ENCODE measurements around the gene TAF8. TPM values are rescaled to one million over a fixed set of nuclear protein-coding genes. Genes with fewer than 3 reads are reported as not detected.

TAF8 gene
- total RNA-seq, 1 experiment from 2014 or later: 34.0 TPM

DNA sequence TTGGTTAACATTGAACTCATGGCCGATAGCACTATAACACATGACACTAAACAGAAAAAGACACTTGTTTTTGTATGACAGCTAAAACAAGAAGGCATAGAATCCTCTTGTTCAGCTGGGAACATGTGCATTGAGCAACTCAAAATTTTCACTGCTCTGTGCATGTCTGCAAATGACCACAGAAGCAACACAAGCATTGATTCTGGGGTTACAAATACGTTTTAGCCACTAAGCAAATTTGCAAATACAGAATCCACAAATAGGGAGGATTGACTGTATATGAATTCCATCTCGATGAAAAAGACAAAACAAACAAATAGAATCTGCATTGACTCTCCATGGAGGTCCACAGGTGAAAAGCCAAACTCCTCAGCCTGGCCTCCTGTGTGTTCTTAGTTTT lies 60.4 kb downstream of the TAF8 start:
- BruUV-seq (replicated peaks): no TSS peak
- Mint-ChIP-seq H3K4me3 (ENCODE audit: low read depth, unreplicated experiment) (no peak overlapping the region), H3K4me1 (ENCODE audit: low read depth, unreplicated experiment) (peaks cover 32% of the 10 kb centered on the region), H3K36me3 (ENCODE audit: insufficient read depth, unreplicated experiment) (peaks cover 78% of the 10 kb centered on the region), H3K9me3 (ENCODE audit: low read depth, unreplicated experiment) (no peaks in the 10 kb centered on the region), H3K27me3 (ENCODE audit: unreplicated experiment) (no peaks in the 10 kb centered on the region), H3K27ac (ENCODE audit: unreplicated experiment) (no peak overlapping the region)
- intact Hi-C loops (cut with micrococcal nuclease; ENCODE audit: unreplicated experiment): no loop called here
- TF ChIP-seq, protein P1, sequence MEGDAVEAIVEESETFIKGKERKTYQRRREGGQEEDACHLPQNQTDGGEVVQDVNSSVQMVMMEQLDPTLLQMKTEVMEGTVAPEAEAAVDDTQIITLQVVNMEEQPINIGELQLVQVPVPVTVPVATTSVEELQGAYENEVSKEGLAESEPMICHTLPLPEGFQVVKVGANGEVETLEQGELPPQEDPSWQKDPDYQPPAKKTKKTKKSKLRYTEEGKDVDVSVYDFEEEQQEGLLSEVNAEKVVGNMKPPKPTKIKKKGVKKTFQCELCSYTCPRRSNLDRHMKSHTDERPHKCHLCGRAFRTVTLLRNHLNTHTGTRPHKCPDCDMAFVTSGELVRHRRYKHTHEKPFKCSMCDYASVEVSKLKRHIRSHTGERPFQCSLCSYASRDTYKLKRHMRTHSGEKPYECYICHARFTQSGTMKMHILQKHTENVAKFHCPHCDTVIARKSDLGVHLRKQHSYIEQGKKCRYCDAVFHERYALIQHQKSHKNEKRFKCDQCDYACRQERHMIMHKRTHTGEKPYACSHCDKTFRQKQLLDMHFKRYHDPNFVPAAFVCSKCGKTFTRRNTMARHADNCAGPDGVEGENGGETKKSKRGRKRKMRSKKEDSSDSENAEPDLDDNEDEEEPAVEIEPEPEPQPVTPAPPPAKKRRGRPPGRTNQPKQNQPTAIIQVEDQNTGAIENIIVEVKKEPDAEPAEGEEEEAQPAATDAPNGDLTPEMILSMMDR (IDR thresholded peaks at IDR 0.05; ENCODE audit: unreplicated experiment): no peak
- no peak for DNase-seq
- CTCF ChIA-PET: no interaction called here

DNA sequence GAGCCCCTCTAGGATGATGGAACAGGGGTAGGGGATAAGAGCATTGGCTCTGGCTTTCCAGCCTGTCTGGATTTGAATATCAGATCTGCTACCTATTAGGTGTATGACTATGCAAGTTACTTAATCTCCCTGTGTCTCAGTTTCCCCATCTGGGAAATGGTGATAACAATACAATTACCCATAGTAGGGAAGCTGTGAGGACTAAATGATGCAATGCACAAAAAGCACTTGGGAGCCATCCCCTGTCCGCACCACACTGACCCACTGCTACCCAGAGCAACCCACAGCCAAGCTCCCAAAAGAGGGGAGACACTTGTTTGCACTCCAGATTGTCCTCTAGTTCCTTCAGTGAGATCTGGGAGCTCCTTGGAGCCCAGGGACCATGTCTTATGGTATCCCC lies 62.0 kb downstream of the TAF8 start:
- Mint-ChIP-seq H3K9me3 (ENCODE audit: low read depth, unreplicated experiment) (no peaks in the 10 kb centered on the region), H3K36me3 (ENCODE audit: insufficient read depth, unreplicated experiment) (peaks cover 77% of the 10 kb centered on the region), H3K27me3 (ENCODE audit: unreplicated experiment) (no peaks in the 10 kb centered on the region), H3K4me1 (ENCODE audit: low read depth, unreplicated experiment) (peaks cover 46% of the 10 kb centered on the region), H3K27ac (ENCODE audit: unreplicated experiment) (peak overlapping the region; percentile 72), H3K4me3 (ENCODE audit: low read depth, unreplicated experiment) (no peak overlapping the region)
- CTCF ChIA-PET: interaction anchor here (0.9 kb wide), 1 partner anchor 10 kb away, joined by 3 read pairs; no protein-coding TSS in a partner anchor
- TF ChIP-seq, protein P1 (IDR thresholded peaks at IDR 0.05; ENCODE audit: unreplicated experiment): no peak
- intact Hi-C loops (cut with micrococcal nuclease; ENCODE audit: unreplicated experiment): no loop called here
- DNase-seq: no peak
- BruUV-seq (replicated peaks): no TSS peak

DNA sequence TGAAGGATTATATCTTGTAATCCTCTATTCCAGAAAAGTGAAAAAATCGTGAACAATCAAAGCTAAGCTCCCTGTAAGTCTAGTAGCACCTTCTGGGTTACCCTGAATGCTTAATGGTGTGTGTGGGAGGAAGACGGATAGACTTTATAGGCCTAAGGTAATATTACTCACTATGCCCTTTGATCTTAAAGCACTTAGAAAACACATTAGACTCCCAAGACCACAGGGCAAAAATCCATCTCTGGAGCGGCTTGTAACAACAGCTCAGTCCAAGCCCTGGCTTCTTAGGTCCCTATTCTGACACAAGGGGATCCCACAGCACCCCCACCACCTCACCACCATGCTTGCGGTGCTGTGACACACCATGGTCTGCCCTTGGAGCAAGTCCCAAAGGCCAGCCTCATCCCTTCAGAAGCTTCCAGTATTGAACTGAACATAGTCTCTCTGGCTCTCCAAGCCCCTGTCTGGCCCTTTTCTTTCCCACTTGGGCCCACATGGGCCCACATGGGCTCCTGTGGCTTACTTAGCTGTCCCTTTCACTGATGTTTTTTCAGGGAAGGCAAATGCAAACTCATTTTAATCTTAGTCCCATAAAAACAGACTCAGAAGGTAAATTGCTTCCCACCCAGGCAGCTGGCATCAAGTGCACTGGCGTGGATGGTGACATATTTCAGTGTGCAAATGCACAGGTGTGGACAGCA lies 63.8 kb downstream of the TAF8 start:
- peak overlapping the region; percentile 83 for H3K27ac Mint-ChIP-seq (ENCODE audit: unreplicated experiment)
- CTCF ChIA-PET: interaction anchor here (0.6 to 1.2 kb wide), 8 partner anchors 9 to 111 kb away, joined by 3 to 9 read pairs (median 3); no protein-coding TSS in a partner anchor
- peak overlapping the region; percentile 44 for H3K4me3 Mint-ChIP-seq (ENCODE audit: low read depth, unreplicated experiment)
- TF ChIP-seq, protein P1 (IDR thresholded peaks at IDR 0.05; ENCODE audit: unreplicated experiment): no peak
- H3K27me3 Mint-ChIP-seq (ENCODE audit: unreplicated experiment): no peaks in the 10 kb centered on the region
- peaks cover 74% of the 10 kb centered on the region for H3K36me3 Mint-ChIP-seq (ENCODE audit: insufficient read depth, unreplicated experiment)
- H3K4me1 Mint-ChIP-seq (ENCODE audit: low read depth, unreplicated experiment): peaks cover 59% of the 10 kb centered on the region
- intact Hi-C loops (cut with micrococcal nuclease; ENCODE audit: unreplicated experiment): no loop called here
- DNase-seq: peak; percentile 33
- no peaks in the 10 kb centered on the region for H3K9me3 Mint-ChIP-seq (ENCODE audit: low read depth, unreplicated experiment)
- no TSS peak for BruUV-seq (replicated peaks)

DNA sequence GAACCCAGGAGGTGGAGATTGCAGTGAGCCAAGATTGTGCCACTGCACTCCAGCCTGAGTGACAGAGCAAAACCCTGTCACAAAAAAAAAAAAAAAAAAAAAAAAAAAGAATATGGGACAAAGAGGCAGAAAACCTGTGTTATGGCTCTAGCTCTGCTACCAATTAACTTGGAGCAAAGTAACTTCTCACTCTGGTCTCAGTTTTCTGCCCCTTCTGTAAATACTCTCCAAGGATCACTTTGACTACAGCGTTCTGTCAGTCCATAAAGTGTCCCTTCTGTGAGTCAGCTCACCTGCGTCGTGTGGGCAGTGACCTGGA lies 67.5 kb downstream of the TAF8 start:
- BruUV-seq (replicated peaks): no TSS peak
- peaks cover 77% of the 10 kb centered on the region for H3K36me3 Mint-ChIP-seq (ENCODE audit: insufficient read depth, unreplicated experiment)
- peak overlapping the region; percentile 90 for H3K27ac Mint-ChIP-seq (ENCODE audit: unreplicated experiment)
- peak overlapping the region; percentile 11 for H3K4me3 Mint-ChIP-seq (ENCODE audit: low read depth, unreplicated experiment)
- H3K4me1 Mint-ChIP-seq (ENCODE audit: low read depth, unreplicated experiment): peaks cover 68% of the 10 kb centered on the region
- H3K9me3 Mint-ChIP-seq (ENCODE audit: low read depth, unreplicated experiment): no peaks in the 10 kb centered on the region
- intact Hi-C loops (cut with micrococcal nuclease; ENCODE audit: unreplicated experiment): no loop called here
- CTCF ChIA-PET: interaction anchor here (0.6 to 2.4 kb wide), 5 partner anchors 18 to 106 kb away, joined by 3 to 8 read pairs (median 5); partner anchors contain the start of gene C6orf132
- TF ChIP-seq, protein P1 (IDR thresholded peaks at IDR 0.05; ENCODE audit: unreplicated experiment): no peak
- no peaks in the 10 kb centered on the region for H3K27me3 Mint-ChIP-seq (ENCODE audit: unreplicated experiment)
- DNase-seq: no peak
